ENCODE measurements around the gene TCF12. TPM values are rescaled to one million over a fixed set of nuclear protein-coding genes. Genes with fewer than 3 reads are reported as not detected.

Gene TCF12
- polyA plus RNA-seq, 1 experiment: 447 TPM

DNA sequence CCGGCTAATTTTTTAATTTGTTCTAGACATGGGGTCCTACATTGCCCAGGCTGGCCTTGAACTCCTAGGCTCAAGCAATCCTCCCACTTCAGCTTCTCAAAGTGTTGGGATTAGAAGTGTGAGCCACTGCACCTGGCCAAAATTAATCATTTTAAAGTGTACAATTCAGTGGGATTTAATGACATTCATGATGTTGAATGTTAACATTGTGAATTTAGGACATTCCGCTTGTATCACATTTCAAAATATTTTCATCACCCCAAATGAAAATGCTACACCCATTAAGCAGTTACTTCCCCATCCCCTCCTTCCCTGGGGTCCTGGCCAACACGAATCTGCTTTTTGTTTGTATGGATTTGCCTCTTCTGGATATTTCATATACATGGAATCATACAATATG lies 395.8 kb downstream of the TCF12 start:
- TF ChIP-seq, protein P1, sequence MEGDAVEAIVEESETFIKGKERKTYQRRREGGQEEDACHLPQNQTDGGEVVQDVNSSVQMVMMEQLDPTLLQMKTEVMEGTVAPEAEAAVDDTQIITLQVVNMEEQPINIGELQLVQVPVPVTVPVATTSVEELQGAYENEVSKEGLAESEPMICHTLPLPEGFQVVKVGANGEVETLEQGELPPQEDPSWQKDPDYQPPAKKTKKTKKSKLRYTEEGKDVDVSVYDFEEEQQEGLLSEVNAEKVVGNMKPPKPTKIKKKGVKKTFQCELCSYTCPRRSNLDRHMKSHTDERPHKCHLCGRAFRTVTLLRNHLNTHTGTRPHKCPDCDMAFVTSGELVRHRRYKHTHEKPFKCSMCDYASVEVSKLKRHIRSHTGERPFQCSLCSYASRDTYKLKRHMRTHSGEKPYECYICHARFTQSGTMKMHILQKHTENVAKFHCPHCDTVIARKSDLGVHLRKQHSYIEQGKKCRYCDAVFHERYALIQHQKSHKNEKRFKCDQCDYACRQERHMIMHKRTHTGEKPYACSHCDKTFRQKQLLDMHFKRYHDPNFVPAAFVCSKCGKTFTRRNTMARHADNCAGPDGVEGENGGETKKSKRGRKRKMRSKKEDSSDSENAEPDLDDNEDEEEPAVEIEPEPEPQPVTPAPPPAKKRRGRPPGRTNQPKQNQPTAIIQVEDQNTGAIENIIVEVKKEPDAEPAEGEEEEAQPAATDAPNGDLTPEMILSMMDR (IDR thresholded peaks at IDR 0.05; ENCODE audit: low read depth, low read length): no peak
- POLR2A ChIA-PET: no interaction called here

DNA sequence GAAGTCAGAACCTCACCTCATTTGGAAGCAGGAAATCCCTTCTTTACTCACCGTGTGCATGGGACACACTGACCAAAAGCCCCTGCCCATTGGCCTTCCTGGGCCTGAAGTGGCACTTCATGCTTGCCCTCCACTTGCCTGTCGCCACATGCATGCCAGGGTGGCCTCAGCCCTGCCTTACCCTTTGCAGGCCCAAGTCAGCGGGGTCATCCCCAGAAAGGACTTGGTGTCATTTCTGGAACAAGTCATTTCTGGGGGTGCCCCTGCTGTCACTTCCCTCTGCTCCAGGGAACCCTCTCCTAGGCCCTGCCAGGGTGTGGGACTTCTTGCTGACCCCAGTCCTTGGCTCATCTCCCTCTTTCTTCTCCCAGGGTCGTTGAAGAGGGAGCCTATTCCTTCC lies 398.0 kb downstream of the TCF12 start:
- Histone ChIP-seq H3K27me3 (ENCODE audit: control insufficient read depth, insufficient read depth, low read length) (no peaks in the 10 kb centered on the region), H3K9me3 (ENCODE audit: control insufficient read depth, insufficient read depth, low read length) (peaks cover 3% of the 10 kb centered on the region; the same call in 1 of the 2 replicates), H3K27ac (ENCODE audit: low read depth, low read length) (no peak overlapping the region), H3K4me3 (ENCODE audit: low read depth, low read length) (no peak overlapping the region)
- TF ChIP-seq, protein P1 (IDR thresholded peaks at IDR 0.05; ENCODE audit: low read depth, low read length): no peak
- CTCF ChIA-PET: no interaction called here
- no peak for DNase-seq (ENCODE audit: low read depth, low spot score)
- POLR2A ChIA-PET: no interaction called here

More for the DNA sequence above, 395.8 kb downstream of the TCF12 start:
- CTCF ChIA-PET: no interaction called here
- H3K27ac ChIP-seq (ENCODE audit: low read depth, low read length): no peak overlapping the region
- no peak overlapping the region for H3K4me3 ChIP-seq (ENCODE audit: low read depth, low read length)
- no peaks in the 10 kb centered on the region for H3K27me3 ChIP-seq (ENCODE audit: control insufficient read depth, insufficient read depth, low read length)
- DNase-seq (ENCODE audit: low read depth, low spot score): no peak
- peaks cover 3% of the 10 kb centered on the region; the same call in 1 of the 2 replicates for H3K9me3 ChIP-seq (ENCODE audit: control insufficient read depth, insufficient read depth, low read length)

DNA sequence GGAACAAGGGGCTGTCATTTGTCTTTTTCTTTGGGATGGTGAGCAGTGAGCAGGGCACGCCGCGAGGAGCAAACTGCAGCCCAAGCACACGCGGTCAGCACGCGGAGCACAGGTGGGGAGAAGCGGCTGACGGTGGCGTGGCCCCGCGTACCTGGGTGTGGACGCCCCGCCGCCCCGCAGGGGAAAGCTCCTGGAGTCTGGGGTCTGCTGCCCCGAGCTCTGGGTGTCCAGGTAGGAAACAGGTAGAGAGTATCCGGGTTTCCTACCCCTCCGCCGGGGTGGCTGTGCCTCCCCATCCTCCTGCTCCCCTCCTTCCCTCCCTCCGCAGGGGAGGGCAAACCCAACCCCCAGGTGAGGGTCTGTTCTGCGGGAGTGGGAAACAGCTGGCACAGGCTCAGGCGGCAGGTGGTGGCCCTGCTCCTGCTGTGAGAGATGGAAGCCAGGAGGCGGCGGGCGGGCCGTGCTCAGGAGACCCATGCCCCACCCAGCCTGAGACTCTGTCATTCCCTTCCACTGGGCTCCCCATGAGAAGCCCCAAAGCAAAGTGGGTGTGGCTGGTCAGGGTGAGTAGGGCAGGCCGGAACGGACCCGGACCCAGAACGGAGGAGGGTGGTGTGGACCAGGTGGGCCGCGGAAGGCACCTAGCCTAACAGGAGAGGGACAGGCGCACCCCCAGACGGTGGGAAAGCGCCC lies 400.9 kb downstream of the TCF12 start:
- TF ChIP-seq, protein P1 (IDR thresholded peaks at IDR 0.05; ENCODE audit: low read depth, low read length): no peak
- ChIA-PET CTCF (no interaction called here), POLR2A (no interaction called here)

DNA sequence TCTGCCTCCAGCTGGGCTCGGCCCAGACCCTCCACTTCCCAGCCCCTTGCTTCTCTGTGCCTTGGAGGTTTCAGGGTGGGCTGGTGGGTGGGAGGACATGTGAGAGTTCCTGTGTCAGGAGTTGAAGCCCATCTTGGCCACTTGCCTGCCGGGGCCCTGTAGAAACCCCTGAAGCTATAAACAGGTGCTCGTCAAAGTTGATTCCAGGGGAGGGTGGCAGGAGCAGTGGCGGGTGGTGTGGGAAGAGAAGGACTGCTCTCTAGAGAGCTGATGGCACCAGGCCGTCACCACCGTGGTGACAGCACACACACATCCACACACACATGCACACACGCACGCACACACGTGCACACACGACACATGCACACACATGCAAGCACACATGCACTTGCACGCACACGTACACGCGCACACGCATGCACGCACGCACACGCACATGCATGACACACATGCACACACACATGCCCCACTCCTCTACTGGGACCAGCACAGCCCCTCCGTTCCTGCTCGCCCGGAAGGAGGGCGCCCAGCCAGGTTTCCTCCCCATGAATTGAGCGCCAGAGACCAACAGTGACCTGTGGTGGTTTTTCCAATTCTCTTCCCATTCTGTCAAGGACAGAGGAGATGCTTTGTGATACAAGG lies 401.6 kb downstream of the TCF12 start:
- no peaks in the 10 kb centered on the region for H3K27me3 ChIP-seq (ENCODE audit: control insufficient read depth, insufficient read depth, low read length)
- H3K4me3 ChIP-seq (ENCODE audit: low read depth, low read length): no peak overlapping the region
- no peak for DNase-seq (ENCODE audit: low read depth, low spot score)
- TF ChIP-seq, protein P1 (IDR thresholded peaks at IDR 0.05; ENCODE audit: low read depth, low read length): no peak
- H3K27ac ChIP-seq (ENCODE audit: low read depth, low read length): no peak overlapping the region
- H3K9me3 ChIP-seq (ENCODE audit: control insufficient read depth, insufficient read depth, low read length): peaks cover 3% of the 10 kb centered on the region; the same call in 1 of the 2 replicates
- CTCF ChIA-PET: no interaction called here
- POLR2A ChIA-PET: no interaction called here

More for the DNA sequence above, 400.9 kb downstream of the TCF12 start:
- H3K27me3 ChIP-seq (ENCODE audit: control insufficient read depth, insufficient read depth, low read length): no peaks in the 10 kb centered on the region
- no peak for DNase-seq (ENCODE audit: low read depth, low spot score)
- H3K9me3 ChIP-seq (ENCODE audit: control insufficient read depth, insufficient read depth, low read length): peaks cover 3% of the 10 kb centered on the region; the same call in 1 of the 2 replicates
- H3K4me3 ChIP-seq (ENCODE audit: low read depth, low read length): no peak overlapping the region
- no peak overlapping the region for H3K27ac ChIP-seq (ENCODE audit: low read depth, low read length)

DNA sequence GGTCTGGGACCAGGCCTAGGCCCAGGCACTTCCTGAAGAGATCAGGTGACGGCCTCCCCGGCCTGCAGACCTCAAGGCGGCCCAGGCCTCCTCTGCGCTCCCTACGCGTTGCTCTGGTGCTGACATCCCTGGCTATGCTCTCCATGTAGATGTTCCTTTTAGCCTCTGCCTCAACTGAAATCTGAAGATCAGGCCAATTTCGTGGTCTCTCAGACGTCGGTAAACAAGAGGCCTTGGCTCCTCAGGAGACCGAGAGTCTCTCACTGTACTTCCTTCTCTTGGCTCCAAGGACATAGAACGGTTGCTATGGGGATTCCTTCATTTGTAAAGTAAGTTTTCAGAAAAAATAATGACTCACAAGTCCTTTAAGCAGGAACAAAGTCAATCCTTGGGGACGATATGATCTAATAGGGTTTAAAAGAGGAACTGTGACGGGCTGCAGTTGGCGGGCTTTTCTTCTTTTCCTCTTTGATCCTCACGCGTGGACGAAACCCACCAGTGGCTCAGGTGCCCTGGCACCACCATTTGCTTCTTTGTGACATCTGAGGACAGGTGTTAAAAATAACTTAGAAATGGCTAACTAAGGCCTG lies 402.3 kb downstream of the TCF12 start:
- CTCF ChIA-PET: no interaction called here
- POLR2A ChIA-PET: no interaction called here
- Histone ChIP-seq H3K4me3 (ENCODE audit: low read depth, low read length) (no peak overlapping the region), H3K27ac (ENCODE audit: low read depth, low read length) (no peak overlapping the region), H3K9me3 (ENCODE audit: control insufficient read depth, insufficient read depth, low read length) (peaks cover 3% of the 10 kb centered on the region; the same call in 1 of the 2 replicates), H3K27me3 (ENCODE audit: control insufficient read depth, insufficient read depth, low read length) (no peaks in the 10 kb centered on the region)
- no peak for DNase-seq (ENCODE audit: low read depth, low spot score)
- TF ChIP-seq, protein P1 (IDR thresholded peaks at IDR 0.05; ENCODE audit: low read depth, low read length): no peak

All from AG04450 (cell line).